GM18951 (cell line): Measurements from ENCODE around the gene ISLR2.

Source experiments
- POLR2A ChIP-seq: IDR thresholded peaks from 4 replicates; pipeline ENCODE4 v1.6.1; 2011; ENCODE audit warnings: mild to moderate bottlenecking; ENCODE audit not compliant: insufficient read length, insufficient read depth; ENCODE audit errors: extremely low read depth
- in situ Hi-C: fragments of 300-500 bp; cut with MboI; formaldehyde crosslinking; loops from one replicate; pipeline ENCODE4 v1.12.0; 2022; ENCODE audit warnings: low sequenced_read_pairs, mixed read lengths, inconsistent platforms; ENCODE audit not compliant: unreplicated experiment

ISLR2 gene

GRCh38 chr15:74131628-74132413, 1.4 kb downstream of the ISLR2 start:
- no peak for TF ChIP-seq POLR2A
- in situ Hi-C loops, result no loop called here

GRCh38 chr15:74132681-74133651, 2.6 kb downstream of the ISLR2 start:
- no peak for TF ChIP-seq POLR2A
- in situ Hi-C loops, result no loop called here

GRCh38 chr15:74133694-74134386, 3.5 kb downstream of the ISLR2 start:
- TF ChIP-seq POLR2A, result no peak
- in situ Hi-C loops, result no loop called here

- in situ Hi-C loops, result no loop called here
- TF ChIP-seq POLR2A, result no peak
These were observed 4.1 kb downstream of the ISLR2 start for GRCh38 chr15:74134387-74135027.

- no peak for TF ChIP-seq POLR2A
- in situ Hi-C loops, result no loop called here
These were observed 4.7 kb downstream of the ISLR2 start for GRCh38 chr15:74135041-74135565.

GRCh38 chr15:74136540-74136813, 6.1 kb downstream of the ISLR2 start:
- TF ChIP-seq POLR2A, result no peak

GRCh38 chr15:74136814-74137536, 6.6 kb downstream of the ISLR2 start:
- in situ Hi-C loops, result no loop called here
- no peak for TF ChIP-seq POLR2A

More at GRCh38 chr15:74136540-74136813, 6.1 kb downstream of the ISLR2 start:
- in situ Hi-C loops, result no loop called here

GRCh38 chr15:74137537-74137894, 7.1 kb downstream of the ISLR2 start:
- TF ChIP-seq POLR2A, result no peak
- in situ Hi-C loops, result no loop called here

GRCh38 chr15:74138642-74139041, 8.3 kb downstream of the ISLR2 start:
- in situ Hi-C loops, result no loop called here
- TF ChIP-seq POLR2A, result no peak

GRCh38 chr15:74141591-74141990, 11.2 kb downstream of the ISLR2 start:
- in situ Hi-C loops, result no loop called here
- TF ChIP-seq POLR2A, result no peak

GRCh38 chr15:74144153-74144775, 13.9 kb downstream of the ISLR2 start:
- in situ Hi-C loops, result no loop called here
- TF ChIP-seq POLR2A, result no peak
